HepG2 (cell line): ENCODE data around the gene MED12L. TPM values are rescaled to one million over a fixed set of nuclear protein-coding genes. Genes with fewer than 3 reads are reported as not detected.

Source experiments
- ATAC-seq: fragments of 200-7000 bp; cut with Tn5 transposase; 3 replicates; pipeline ENCODE4 v1.9.1; 2020; ENCODE audit warnings: mild to moderate bottlenecking, moderate library complexity
- BruUV-seq: library from RNA; stranded (reverse); fragments of 400-500 nt; replicated peaks from 2 replicates; lab custom pipeline; 2021; lab: Mats Ljungman, UMichigan
- CTCF ChIA-PET: fragments of 300-600 bp; formaldehyde crosslinking; extraction: SDS; loops from one replicate; lab custom pipeline; 2021; ENCODE audit warnings: low total read pairs, inconsistent platforms, low intra/inter-chr PET ratio; lab: Yijun Ruan, JAX
- POLR2A ChIA-PET: fragments of 350-600 bp; sonication (Branson Sonifier 250); formaldehyde crosslinking; loops from one replicate; lab custom pipeline; 2020; ENCODE audit warnings: antibody characterized with exemption, inconsistent platforms; lab: Yijun Ruan, JAX
- DNase-seq: peaks from one replicate; pipeline ENCODE4 v3.0.0-alpha.2; 2015; ENCODE audit warnings: low spot score
- FAIRE-seq: peaks from 3 replicates; lab custom pipeline; 2011; peaks lifted over from hg19 to GRCh38; lab: Jason Lieb, UNC
- H2AFZ ChIP-seq: one replicate; pipeline ENCODE4 v1.6.1; 2011; ENCODE audit warnings: low read length, inconsistent platforms
- H3K27ac ChIP-seq: fragments of 300-600 bp; 3 replicates; pipeline ENCODE4 v1.8.0; 2011; ENCODE audit warnings: mixed run types, mild to moderate bottlenecking, mixed read lengths, low read length, inconsistent platforms; ENCODE audit not compliant: insufficient read depth; ENCODE audit errors: extremely low read length
- H3K27me3 ChIP-seq, 2 experiments: fragments of 200-600 bp in 1 of 2; 2 replicates in 1 of 2; 3 replicates in 1 of 2; pipeline versions ENCODE4 v1.6.0 to v1.8.0; 2011; ENCODE audit warnings: low read length in 2 of 2, mild to moderate bottlenecking in 2 of 2, moderate library complexity in 2 of 2, inconsistent platforms in 1 of 2; ENCODE audit not compliant: insufficient read depth in 2 of 2, control insufficient read depth in 1 of 2
- H3K36me3 ChIP-seq, 2 experiments: fragments of 200-600 bp in 1 of 2; replicated peaks in 1 of 2; 2 replicates in 1 of 2; 3 replicates in 1 of 2; pipeline versions ENCODE4 v1.5.1 to v1.8.0; 2011; ENCODE audit warnings: low read length in 2 of 2, inconsistent platforms in 1 of 2; ENCODE audit not compliant: insufficient read depth in 2 of 2, control insufficient read depth in 1 of 2
- H3K4me1 ChIP-seq: 2 replicates; pipeline ENCODE4 v1.5.1; 2012; ENCODE audit warnings: low read length, inconsistent platforms; ENCODE audit not compliant: insufficient read depth
- H3K4me2 ChIP-seq: 2 replicates; pipeline ENCODE4 v1.6.0; 2011; ENCODE audit warnings: low read depth, low read length, inconsistent platforms
- H3K4me3 ChIP-seq, 3 experiments: fragments of 200-600 bp in 1 of 3; sonication (generic), shearing (Covaris generic) in 1 of 3; replicated peaks in 1 of 3; 2 replicates each; pipeline ENCODE4 v1.5.1; 2011 to 2016; ENCODE audit warnings: low read length in 3 of 3, inconsistent platforms in 2 of 3, low read depth in 2 of 3, mild to moderate bottlenecking in 2 of 3, control low read depth in 1 of 3, mixed read lengths in 1 of 3; ENCODE audit not compliant: insufficient read depth in 1 of 3
- H3K79me2 ChIP-seq: one replicate; pipeline ENCODE4 v1.6.1; 2011; ENCODE audit warnings: low read length, inconsistent platforms; ENCODE audit not compliant: insufficient read depth
- H3K9ac ChIP-seq: 2 replicates; pipeline ENCODE4 v1.6.0; 2011; ENCODE audit warnings: mild to moderate bottlenecking, low read depth, low read length, inconsistent platforms; ENCODE audit not compliant: insufficient read depth
- H3K9me3 ChIP-seq: 2 replicates; pipeline ENCODE4 v1.5.1; 2012; ENCODE audit warnings: mild to moderate bottlenecking, low read length
- H4K20me1 ChIP-seq: 2 replicates; pipeline ENCODE4 v1.6.0; 2011; ENCODE audit warnings: inconsistent platforms, mild to moderate bottlenecking, low read length, moderate library complexity; ENCODE audit not compliant: insufficient read depth
- ATF7 ChIP-seq, 2 experiments: fragments of 450-650 bp in 1 of 2; sonication (generic) in 1 of 2; formaldehyde crosslinking in 1 of 2; IDR thresholded peaks; 2 replicates each; pipeline versions ENCODE4 v1.4.0 to v1.6.1; 2016 to 2020; ENCODE audit warnings: antibody characterized with exemption in 1 of 2, mild to moderate bottlenecking in 1 of 2, missing genetic modification reagents in 1 of 2
- CREBL2 ChIP-seq: sonication (generic); formaldehyde crosslinking; IDR thresholded peaks from 2 replicates; pipeline ENCODE4 v1.8.1; 2023; ENCODE audit warnings: missing genetic modification reagents, mild to moderate bottlenecking, borderline replicate concordance
- HNRNPL ChIP-seq: fragments of 200-400 bp; formaldehyde crosslinking; IDR thresholded peaks from 2 replicates; pipeline ENCODE4 v1.6.1; 2017; ENCODE audit warnings: mild to moderate bottlenecking, low read depth, low read length
- RFXANK ChIP-seq: IDR thresholded peaks from 2 replicates; pipeline ENCODE4 v1.6.1; 2016
- ZNF20 ChIP-seq: sonication (generic); formaldehyde crosslinking; IDR thresholded peaks from 2 replicates; pipeline ENCODE4 v1.4.0; 2020; ENCODE audit warnings: mild to moderate bottlenecking, moderate library complexity, missing genetic modification reagents
- ZNF234 ChIP-seq: sonication (generic); formaldehyde crosslinking; conservative IDR thresholded peaks from 2 replicates; pipeline ENCODE4 v1.5.1; 2020; ENCODE audit warnings: mild to moderate bottlenecking, missing genetic modification reagents
- ZNF235 ChIP-seq: sonication (generic); formaldehyde crosslinking; IDR thresholded peaks from 2 replicates; pipeline ENCODE4 v1.8.1; 2023; ENCODE audit warnings: mild to moderate bottlenecking, missing genetic modification reagents, borderline replicate concordance
- ZNF512B ChIP-seq: sonication (generic); formaldehyde crosslinking; IDR thresholded peaks from 2 replicates; pipeline ENCODE4 v1.5.1; 2020; ENCODE audit warnings: missing genetic modification reagents, mild to moderate bottlenecking, borderline replicate concordance
- ZNF7 ChIP-seq: IDR thresholded peaks from 2 replicates; pipeline ENCODE4 v1.6.1; 2016; ENCODE audit warnings: missing biosample characterization, missing genetic modification reagents
- WGBS: methylation state at CpG from one replicate; pipeline ENCODE4 v1.1.6; 2017; ENCODE audit warnings: low lambda C conversion rate; 5-methylcytosine and 5-hydroxymethylcytosine counted together
- in situ Hi-C: cut with HindIII; loops from 2 replicates; pipeline ENCODE4 v1.10.0; 2017; ENCODE audit warnings: low pct_unique_long_range_greater_than_20kb; ENCODE audit not compliant: extremely low pct_ligation_motif_present
- intact Hi-C: fragments of 100-400 bp; cut with micrococcal nuclease; formaldehyde crosslinking; loops from one replicate; pipeline ENCODE4 v1.10.0; 2022; ENCODE audit not compliant: unreplicated experiment
- polyA plus RNA-seq, 8 experiments: library from polyadenylated mRNA; depleted of rRNA in 3 of 8; stranded (reverse) in 7 of 8; unstranded in 1 of 8; fragments of >200 nt; fragmentation: Illumina TruSeq in 4 of 8; extraction: Trizol in 4 of 8; gene quantifications; 2 replicates each; pipeline versions ENCODE4 v1.2.1 to v1.2.3, GENCODE V29; 2011 to 2016; ENCODE audit warnings: low read depth in 4 of 8, missing spikeins in 1 of 8, mixed read lengths in 1 of 8; ENCODE audit not compliant: insufficient read depth in 1 of 8
- total RNA-seq, 5 experiments: library from RNA; depleted of rRNA; stranded (reverse); fragments of >200 nt; fragmentation: Illumina TruSeq; extraction: Trizol; gene quantifications; 2 replicates each; pipeline ENCODE4 v1.2.3, GENCODE V29; 2016; ENCODE audit warnings: low read depth in 1 of 5
- TF ChIP-seq, protein P1 (sequence below): sonication (generic); formaldehyde crosslinking; IDR thresholded peaks from 2 replicates; pipeline ENCODE4 v1.9.0; 2022; ENCODE audit warnings: missing genetic modification reagents, mild to moderate bottlenecking, borderline replicate concordance
- TF ChIP-seq, protein P2 (sequence below): IDR thresholded peaks from 2 replicates; pipeline ENCODE4 v1.6.1; 2018; ENCODE audit warnings: missing genetic modification reagents
- TF ChIP-seq, protein P3 (sequence below): sonication (generic); formaldehyde crosslinking; conservative IDR thresholded peaks from 2 replicates; pipeline ENCODE4 v1.8.0; 2022; ENCODE audit warnings: low read depth, missing genetic modification reagents

MED12L gene
- total and polyA plus RNA-seq, 2 of the 13 experiments (the other 11 are each of a cell fraction or from before 2014, with no cell fraction given): 0.07 to 0.64 TPM

DNA sequence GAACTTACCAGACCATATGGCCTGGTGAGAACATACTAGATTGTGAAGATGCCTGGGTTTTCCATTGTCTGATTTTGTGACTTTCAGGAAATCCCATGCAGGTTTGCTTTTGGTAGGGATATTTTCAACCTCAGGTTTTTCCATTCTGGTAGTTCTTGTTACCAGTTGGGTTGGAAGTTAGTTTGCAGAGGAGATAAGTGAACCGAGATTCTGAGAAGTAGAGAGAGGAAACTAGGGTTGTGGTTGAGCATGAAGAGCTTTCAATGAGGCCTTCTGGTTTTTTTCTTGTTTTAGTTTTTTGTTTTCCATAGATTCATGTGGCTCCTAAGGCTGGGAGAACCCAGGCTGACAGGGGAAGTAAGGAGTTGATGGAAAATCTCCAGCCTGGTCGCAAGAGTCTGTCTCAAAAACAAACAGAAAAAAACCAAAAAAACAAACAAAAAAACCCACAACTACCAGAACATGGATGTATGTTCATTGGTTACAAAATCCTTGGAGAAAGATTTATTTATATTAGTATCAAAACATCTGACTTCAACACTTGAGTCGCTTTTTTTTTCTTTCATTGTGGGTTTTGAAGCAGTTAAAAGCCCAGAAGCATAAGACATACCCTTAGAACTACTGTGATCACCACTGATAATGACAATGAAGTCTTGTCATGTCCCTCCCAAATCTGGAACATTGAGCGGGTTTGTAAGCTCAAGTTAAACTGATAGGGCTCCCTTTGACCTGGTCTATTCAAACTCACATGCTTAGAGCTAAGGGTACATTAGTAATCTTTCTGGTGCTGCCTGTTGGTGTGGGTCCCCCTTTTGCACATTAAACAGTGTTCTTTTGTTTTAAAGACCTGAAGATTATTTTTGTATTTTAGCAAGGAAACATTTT is 114.3 kb downstream of the MED12L start:
- no peak overlapping the region for H3K4me2 ChIP-seq
- no peaks in the 10 kb centered on the region for H4K20me1 ChIP-seq
- H2AFZ ChIP-seq: peak overlapping the region; percentile 61
- no peaks in the 10 kb centered on the region for H3K27me3 ChIP-seq
- ChIA-PET POLR2A (interaction anchor here (0.9 to 2.5 kb wide), 4 partner anchors 11 to 24 kb away, joined by 3 to 13 read pairs (median 8); no protein-coding TSS in a partner anchor), CTCF (no interaction called here)
- ATAC-seq (no peak), FAIRE-seq (no peak), DNase-seq (no peak)
- no peak overlapping the region for H3K4me3 ChIP-seq
- intact Hi-C loops (loop anchor here (5.0 kb wide), 1 partner anchor 1407 kb away; the partner anchor contains the start of gene ANKUB1), in situ Hi-C loops (loop anchor here (25.0 kb wide), 1 partner anchor 588 kb away; no protein-coding TSS in a partner anchor)
- H3K79me2 ChIP-seq: no peaks in the 10 kb centered on the region
- no peak overlapping the region for H3K9ac ChIP-seq
- H3K36me3 ChIP-seq: no peaks in the 10 kb centered on the region
- no TSS peak for BruUV-seq
- WGBS: 83% methylated on average over 4 of the region's 4 CpGs
- H3K27ac ChIP-seq: peak overlapping the region; percentile 89
- no peaks in the 10 kb centered on the region for H3K9me3 ChIP-seq
- H3K4me1 ChIP-seq: peaks cover 73% of the 10 kb centered on the region
- TF ChIP-seq RFXANK (CRISPR knock-in tag) (no peak), ZNF512B (CRISPR knock-in tag) (no peak), ZNF20 (CRISPR knock-in tag) (no peak), CREBL2 (no peak), ZNF235 (CRISPR knock-in tag) (no peak), ATF7 (IDR thresholded peaks at IDR 0.05) (no peak), ATF7 (CRISPR knock-in tag; IDR thresholded peaks at IDR 0.05) (no peak), ZNF234 (CRISPR knock-in tag) (no peak), ZNF7 (CRISPR knock-in tag) (no peak), HNRNPL (no peak)
- TF ChIP-seq, protein P1, sequence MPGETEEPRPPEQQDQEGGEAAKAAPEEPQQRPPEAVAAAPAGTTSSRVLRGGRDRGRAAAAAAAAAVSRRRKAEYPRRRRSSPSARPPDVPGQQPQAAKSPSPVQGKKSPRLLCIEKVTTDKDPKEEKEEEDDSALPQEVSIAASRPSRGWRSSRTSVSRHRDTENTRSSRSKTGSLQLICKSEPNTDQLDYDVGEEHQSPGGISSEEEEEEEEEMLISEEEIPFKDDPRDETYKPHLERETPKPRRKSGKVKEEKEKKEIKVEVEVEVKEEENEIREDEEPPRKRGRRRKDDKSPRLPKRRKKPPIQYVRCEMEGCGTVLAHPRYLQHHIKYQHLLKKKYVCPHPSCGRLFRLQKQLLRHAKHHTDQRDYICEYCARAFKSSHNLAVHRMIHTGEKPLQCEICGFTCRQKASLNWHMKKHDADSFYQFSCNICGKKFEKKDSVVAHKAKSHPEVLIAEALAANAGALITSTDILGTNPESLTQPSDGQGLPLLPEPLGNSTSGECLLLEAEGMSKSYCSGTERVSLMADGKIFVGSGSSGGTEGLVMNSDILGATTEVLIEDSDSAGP: no peak
- TF ChIP-seq, protein P2, sequence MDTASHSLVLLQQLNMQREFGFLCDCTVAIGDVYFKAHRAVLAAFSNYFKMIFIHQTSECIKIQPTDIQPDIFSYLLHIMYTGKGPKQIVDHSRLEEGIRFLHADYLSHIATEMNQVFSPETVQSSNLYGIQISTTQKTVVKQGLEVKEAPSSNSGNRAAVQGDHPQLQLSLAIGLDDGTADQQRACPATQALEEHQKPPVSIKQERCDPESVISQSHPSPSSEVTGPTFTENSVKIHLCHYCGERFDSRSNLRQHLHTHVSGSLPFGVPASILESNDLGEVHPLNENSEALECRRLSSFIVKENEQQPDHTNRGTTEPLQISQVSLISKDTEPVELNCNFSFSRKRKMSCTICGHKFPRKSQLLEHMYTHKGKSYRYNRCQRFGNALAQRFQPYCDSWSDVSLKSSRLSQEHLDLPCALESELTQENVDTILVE (CRISPR knock-in tag): no peak
- TF ChIP-seq, protein P3, sequence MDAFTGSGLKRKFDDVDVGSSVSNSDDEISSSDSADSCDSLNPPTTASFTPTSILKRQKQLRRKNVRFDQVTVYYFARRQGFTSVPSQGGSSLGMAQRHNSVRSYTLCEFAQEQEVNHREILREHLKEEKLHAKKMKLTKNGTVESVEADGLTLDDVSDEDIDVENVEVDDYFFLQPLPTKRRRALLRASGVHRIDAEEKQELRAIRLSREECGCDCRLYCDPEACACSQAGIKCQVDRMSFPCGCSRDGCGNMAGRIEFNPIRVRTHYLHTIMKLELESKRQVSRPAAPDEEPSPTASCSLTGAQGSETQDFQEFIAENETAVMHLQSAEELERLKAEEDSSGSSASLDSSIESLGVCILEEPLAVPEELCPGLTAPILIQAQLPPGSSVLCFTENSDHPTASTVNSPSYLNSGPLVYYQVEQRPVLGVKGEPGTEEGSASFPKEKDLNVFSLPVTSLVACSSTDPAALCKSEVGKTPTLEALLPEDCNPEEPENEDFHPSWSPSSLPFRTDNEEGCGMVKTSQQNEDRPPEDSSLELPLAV: no peak
